Neural progenitor cell (in vitro differentiated cells): Measurements from ENCODE around the gene TTLL10. TPM values are rescaled to one million over a fixed set of nuclear protein-coding genes. Genes with fewer than 3 reads are reported as not detected.
A peak's percentile ranks its signal among the peaks of the same experiment; 100 is the strongest.

ENCODE experiments used
- DNase-seq: peaks from one replicate; pipeline ENCODE4 v3.0.0-alpha.2; 2016; ENCODE audit warnings: low spot score
- H2AFZ ChIP-seq: fragments of 200-600 bp; sonication (generic); replicated peaks from 2 replicates; pipeline ENCODE4 v1.6.1; 2016; ENCODE audit warnings: antibody characterized with exemption
- H3F3A ChIP-seq: fragments of 200-600 bp; sonication (generic); 2 replicates; pipeline ENCODE4 v1.6.1; 2016; ENCODE audit warnings: antibody characterized with exemption, low read depth
- H3K27ac ChIP-seq: fragments of 200-600 bp; sonication (generic); 2 replicates; pipeline ENCODE4 v1.5.1; 2016; ENCODE audit warnings: mild to moderate bottlenecking
- H3K27me3 ChIP-seq: fragments of 200-600 bp; sonication (generic); 2 replicates; pipeline ENCODE4 v1.6.1; 2016; ENCODE audit warnings: mild to moderate bottlenecking, moderate library complexity
- H3K36me3 ChIP-seq: fragments of 200-600 bp; sonication (generic); 2 replicates; pipeline ENCODE4 v1.5.1; 2016
- H3K4me1 ChIP-seq: fragments of 200-600 bp; sonication (generic); 2 replicates; pipeline ENCODE4 v1.6.1; 2016; ENCODE audit warnings: mixed run types
- H3K4me2 ChIP-seq: fragments of 200-600 bp; sonication (generic); 2 replicates; pipeline ENCODE4 v1.6.1; 2016
- H3K4me3 ChIP-seq: fragments of 200-600 bp; sonication (generic); 2 replicates; pipeline ENCODE4 v1.5.1; 2016
- H3K79me2 ChIP-seq: fragments of 200-600 bp; sonication (generic); 2 replicates; pipeline ENCODE4 v1.6.1; 2016; ENCODE audit warnings: low read depth
- H3K9ac ChIP-seq: fragments of 200-600 bp; sonication (generic); 2 replicates; pipeline ENCODE4 v1.6.1; 2016
- H3K9me3 ChIP-seq: fragments of 200-600 bp; sonication (generic); 2 replicates; pipeline ENCODE4 v1.5.1; 2016; ENCODE audit warnings: low read depth
- H4K20me1 ChIP-seq: fragments of 200-600 bp; sonication (generic); 2 replicates; pipeline ENCODE4 v1.6.1; 2016; ENCODE audit warnings: low read depth
- H3K27ac Mint-ChIP-seq: 3 replicates; pipeline ENCODE4 v1.8.0; 2021; ENCODE audit warnings: mixed read lengths
- H3K27me3 Mint-ChIP-seq: 2 replicates; pipeline ENCODE4 v1.8.0; 2022; ENCODE audit warnings: low read depth, mild to moderate bottlenecking, inconsistent platforms, moderate library complexity, mixed read lengths; ENCODE audit not compliant: insufficient read depth
- H3K36me3 Mint-ChIP-seq: 3 replicates; pipeline ENCODE4 v1.8.0; 2021; ENCODE audit warnings: mixed read lengths
- H3K4me1 Mint-ChIP-seq: 3 replicates; pipeline ENCODE4 v1.8.0; 2021; ENCODE audit warnings: mixed read lengths
- H3K4me3 Mint-ChIP-seq: 3 replicates; pipeline ENCODE4 v1.8.0; 2021; ENCODE audit warnings: mild to moderate bottlenecking, moderate library complexity, mixed read lengths
- H3K9me3 Mint-ChIP-seq: 3 replicates; pipeline ENCODE4 v1.8.0; 2020; ENCODE audit warnings: mixed read lengths
- EZH2 ChIP-seq: fragments of 200-600 bp; sonication (generic); IDR thresholded peaks from 2 replicates; pipeline ENCODE4 v1.6.1; 2017; ENCODE audit warnings: antibody characterized with exemption, mild to moderate bottlenecking, moderate library complexity
- EZH2phosphoT487 ChIP-seq: fragments of 200-600 bp; sonication (generic); IDR thresholded peaks from 2 replicates; pipeline ENCODE4 v1.6.1; 2017; ENCODE audit warnings: antibody characterized with exemption
- total RNA-seq: library from RNA; depleted of rRNA; stranded (reverse); fragments of >200 nt; gene quantifications from 2 replicates; pipeline ENCODE4 v1.2.3, GENCODE V29; 2015; ENCODE audit warnings: low replicate concordance
- TF ChIP-seq, protein P1 (sequence below): fragments of 200-600 bp; sonication (generic); IDR thresholded peaks from 2 replicates; pipeline ENCODE4 v1.5.1; 2017; ENCODE audit warnings: antibody characterized with exemption, mild to moderate bottlenecking

The TTLL10 gene
- total RNA-seq, 1 donor from 2014 or later: not detected

DNA sequence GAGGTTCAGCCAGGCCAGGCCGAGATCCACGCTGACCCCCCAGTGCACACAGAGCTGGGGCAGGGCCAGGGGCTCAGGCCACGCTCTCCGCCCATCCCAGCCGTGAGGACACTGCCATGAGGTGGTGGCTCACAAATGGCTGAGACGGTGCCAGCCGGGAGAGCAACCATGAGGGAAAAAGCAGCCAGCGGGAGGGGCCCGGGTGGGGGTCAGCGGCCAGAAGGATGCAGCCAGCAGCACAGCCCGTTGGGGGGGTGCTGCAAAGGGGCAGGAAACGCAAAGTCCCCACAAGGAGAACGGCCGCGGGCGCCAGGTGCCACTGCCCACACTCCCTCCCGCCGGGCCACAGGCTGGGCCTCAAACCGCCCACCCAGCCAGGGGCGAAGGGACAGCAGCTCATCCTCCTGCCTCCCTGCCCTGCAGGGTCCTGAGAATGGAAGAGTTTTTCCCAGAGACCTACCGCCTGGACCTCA lies 8.3 kb downstream of the TTLL10 start:
- DNase-seq: peak; percentile 1
- no peaks in the 10 kb centered on the region for H3K79me2 ChIP-seq
- H3K27ac ChIP-seq: no peak overlapping the region
- H3K36me3 ChIP-seq: no peaks in the 10 kb centered on the region
- Mint-ChIP-seq H3K9me3 (no peaks in the 10 kb centered on the region), H3K4me3 (no peak overlapping the region), H3K4me1 (peaks cover 10% of the 10 kb centered on the region), H3K27me3 (peaks cover 10% of the 10 kb centered on the region), H3K36me3 (no peaks in the 10 kb centered on the region), H3K27ac (no peak overlapping the region)
- no peaks in the 10 kb centered on the region for H3K9me3 ChIP-seq
- no peaks in the 10 kb centered on the region for H3F3A ChIP-seq
- H3K4me3 ChIP-seq: no peak overlapping the region
- no peak overlapping the region for H3K9ac ChIP-seq
- no peaks in the 10 kb centered on the region for H3K4me1 ChIP-seq
- peaks cover 5% of the 10 kb centered on the region for H3K27me3 ChIP-seq
- TF ChIP-seq EZH2: no peak
- H2AFZ ChIP-seq: no peak overlapping the region
- H4K20me1 ChIP-seq: no peaks in the 10 kb centered on the region
- no peak overlapping the region for H3K4me2 ChIP-seq

DNA sequence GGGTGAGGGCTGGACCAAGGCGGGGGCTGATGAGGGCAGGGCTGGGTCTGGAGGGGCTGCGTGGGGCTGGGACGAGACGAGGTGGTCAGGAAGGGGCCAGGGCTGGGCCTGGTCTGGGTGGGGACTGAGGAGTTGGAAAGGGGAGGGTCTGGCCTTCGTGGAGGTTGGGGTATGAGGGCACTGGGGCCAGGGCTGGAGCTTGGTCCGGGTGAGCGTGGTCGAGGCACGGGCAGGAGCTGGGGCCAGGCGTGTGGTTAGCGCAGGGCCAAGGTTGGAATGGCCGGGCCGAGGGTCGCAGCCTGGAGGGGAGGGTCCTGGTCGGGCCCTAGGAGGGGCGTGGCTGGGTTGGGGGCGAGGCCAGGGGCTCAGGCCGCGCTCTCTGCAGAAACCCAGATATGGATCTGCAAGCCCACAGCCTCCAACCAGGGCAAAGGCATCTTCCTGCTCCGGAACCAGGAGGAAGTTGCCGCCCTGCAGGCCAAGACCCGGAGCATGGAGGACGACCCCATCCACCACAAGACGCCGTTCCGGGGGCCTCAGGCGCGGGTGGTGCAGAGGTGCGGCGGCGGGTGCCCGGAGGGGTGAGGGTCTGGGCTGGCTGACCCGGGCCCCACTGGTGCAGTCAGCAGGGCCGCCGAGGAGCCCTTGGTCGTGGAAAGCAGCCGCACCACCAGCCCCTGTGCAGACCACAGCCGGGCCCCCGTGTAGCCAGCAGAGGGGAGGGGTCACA lies 9.0 kb downstream of the TTLL10 start:
- TF ChIP-seq EZH2 (no peak), EZH2phosphoT487 (no peak)
- TF ChIP-seq, protein P1, sequence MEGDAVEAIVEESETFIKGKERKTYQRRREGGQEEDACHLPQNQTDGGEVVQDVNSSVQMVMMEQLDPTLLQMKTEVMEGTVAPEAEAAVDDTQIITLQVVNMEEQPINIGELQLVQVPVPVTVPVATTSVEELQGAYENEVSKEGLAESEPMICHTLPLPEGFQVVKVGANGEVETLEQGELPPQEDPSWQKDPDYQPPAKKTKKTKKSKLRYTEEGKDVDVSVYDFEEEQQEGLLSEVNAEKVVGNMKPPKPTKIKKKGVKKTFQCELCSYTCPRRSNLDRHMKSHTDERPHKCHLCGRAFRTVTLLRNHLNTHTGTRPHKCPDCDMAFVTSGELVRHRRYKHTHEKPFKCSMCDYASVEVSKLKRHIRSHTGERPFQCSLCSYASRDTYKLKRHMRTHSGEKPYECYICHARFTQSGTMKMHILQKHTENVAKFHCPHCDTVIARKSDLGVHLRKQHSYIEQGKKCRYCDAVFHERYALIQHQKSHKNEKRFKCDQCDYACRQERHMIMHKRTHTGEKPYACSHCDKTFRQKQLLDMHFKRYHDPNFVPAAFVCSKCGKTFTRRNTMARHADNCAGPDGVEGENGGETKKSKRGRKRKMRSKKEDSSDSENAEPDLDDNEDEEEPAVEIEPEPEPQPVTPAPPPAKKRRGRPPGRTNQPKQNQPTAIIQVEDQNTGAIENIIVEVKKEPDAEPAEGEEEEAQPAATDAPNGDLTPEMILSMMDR: no peak
- H3K4me2 ChIP-seq: no peak overlapping the region
- H3K27ac ChIP-seq: no peak overlapping the region
- H3K4me3 ChIP-seq: no peak overlapping the region
- no peaks in the 10 kb centered on the region for H3K79me2 ChIP-seq
- no peaks in the 10 kb centered on the region for H3K36me3 Mint-ChIP-seq
- peak; percentile 1 for DNase-seq
- peaks cover 8% of the 10 kb centered on the region for H3K27me3 Mint-ChIP-seq
- peaks cover 8% of the 10 kb centered on the region for H3K4me1 Mint-ChIP-seq
- H3K4me1 ChIP-seq: no peaks in the 10 kb centered on the region
- H3K27me3 ChIP-seq: no peaks in the 10 kb centered on the region
- H3K4me3 Mint-ChIP-seq: no peak overlapping the region
- H3K27ac Mint-ChIP-seq: no peak overlapping the region
- H3K36me3 ChIP-seq: no peaks in the 10 kb centered on the region
- no peaks in the 10 kb centered on the region for H3K9me3 Mint-ChIP-seq
- no peaks in the 10 kb centered on the region for H4K20me1 ChIP-seq
- H3F3A ChIP-seq: no peaks in the 10 kb centered on the region
- no peaks in the 10 kb centered on the region for H3K9me3 ChIP-seq
- H3K9ac ChIP-seq: no peak overlapping the region
- no peak overlapping the region for H2AFZ ChIP-seq

DNA sequence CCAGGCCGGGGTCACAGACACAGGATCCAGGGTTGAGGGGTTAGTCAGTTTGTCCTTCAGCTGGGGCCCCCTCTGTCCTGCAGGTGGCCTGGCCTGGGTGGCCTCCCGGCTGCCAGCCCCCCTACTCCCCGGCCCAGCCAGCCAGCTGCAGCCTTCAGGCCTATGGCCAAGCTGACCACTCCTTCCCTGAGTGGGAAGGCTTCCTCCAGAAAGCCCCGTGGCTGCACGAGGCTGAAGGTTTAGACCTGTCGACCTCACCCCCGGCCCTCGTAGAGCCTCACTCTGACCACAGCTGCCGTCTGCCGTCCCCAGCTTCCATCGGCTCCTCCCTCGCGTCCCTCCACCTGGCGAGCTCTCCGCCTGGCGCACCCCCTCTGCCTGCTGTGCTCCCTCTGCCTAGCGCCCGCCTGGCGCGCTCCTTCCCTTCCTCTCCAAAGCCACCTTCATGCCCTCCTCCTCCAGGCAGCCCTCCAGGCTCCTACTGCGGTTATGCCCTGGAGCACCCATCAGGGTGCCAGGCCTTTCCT lies 9.6 kb downstream of the TTLL10 start:
- no peak for TF ChIP-seq EZH2
- TF ChIP-seq EZH2phosphoT487: no peak
- H3K9ac ChIP-seq: no peak overlapping the region
- H3K27ac Mint-ChIP-seq: no peak overlapping the region
- H3K4me1 Mint-ChIP-seq: peaks cover 8% of the 10 kb centered on the region
- no peak overlapping the region for H3K4me2 ChIP-seq
- no peaks in the 10 kb centered on the region for H3K4me1 ChIP-seq
- no peaks in the 10 kb centered on the region for H3K79me2 ChIP-seq
- peak; percentile 13 for DNase-seq
- H3K36me3 Mint-ChIP-seq: no peaks in the 10 kb centered on the region
- H3K27me3 Mint-ChIP-seq: peaks cover 8% of the 10 kb centered on the region
- no peaks in the 10 kb centered on the region for H4K20me1 ChIP-seq
- no peak overlapping the region for H3K4me3 Mint-ChIP-seq
- H2AFZ ChIP-seq: no peak overlapping the region
- H3F3A ChIP-seq: no peaks in the 10 kb centered on the region
- no peak overlapping the region for H3K4me3 ChIP-seq
- no peaks in the 10 kb centered on the region for H3K9me3 ChIP-seq
- H3K36me3 ChIP-seq: no peaks in the 10 kb centered on the region
- H3K27me3 ChIP-seq: no peaks in the 10 kb centered on the region
- no peak overlapping the region for H3K27ac ChIP-seq
- peaks cover 4% of the 10 kb centered on the region for H3K9me3 Mint-ChIP-seq

DNA sequence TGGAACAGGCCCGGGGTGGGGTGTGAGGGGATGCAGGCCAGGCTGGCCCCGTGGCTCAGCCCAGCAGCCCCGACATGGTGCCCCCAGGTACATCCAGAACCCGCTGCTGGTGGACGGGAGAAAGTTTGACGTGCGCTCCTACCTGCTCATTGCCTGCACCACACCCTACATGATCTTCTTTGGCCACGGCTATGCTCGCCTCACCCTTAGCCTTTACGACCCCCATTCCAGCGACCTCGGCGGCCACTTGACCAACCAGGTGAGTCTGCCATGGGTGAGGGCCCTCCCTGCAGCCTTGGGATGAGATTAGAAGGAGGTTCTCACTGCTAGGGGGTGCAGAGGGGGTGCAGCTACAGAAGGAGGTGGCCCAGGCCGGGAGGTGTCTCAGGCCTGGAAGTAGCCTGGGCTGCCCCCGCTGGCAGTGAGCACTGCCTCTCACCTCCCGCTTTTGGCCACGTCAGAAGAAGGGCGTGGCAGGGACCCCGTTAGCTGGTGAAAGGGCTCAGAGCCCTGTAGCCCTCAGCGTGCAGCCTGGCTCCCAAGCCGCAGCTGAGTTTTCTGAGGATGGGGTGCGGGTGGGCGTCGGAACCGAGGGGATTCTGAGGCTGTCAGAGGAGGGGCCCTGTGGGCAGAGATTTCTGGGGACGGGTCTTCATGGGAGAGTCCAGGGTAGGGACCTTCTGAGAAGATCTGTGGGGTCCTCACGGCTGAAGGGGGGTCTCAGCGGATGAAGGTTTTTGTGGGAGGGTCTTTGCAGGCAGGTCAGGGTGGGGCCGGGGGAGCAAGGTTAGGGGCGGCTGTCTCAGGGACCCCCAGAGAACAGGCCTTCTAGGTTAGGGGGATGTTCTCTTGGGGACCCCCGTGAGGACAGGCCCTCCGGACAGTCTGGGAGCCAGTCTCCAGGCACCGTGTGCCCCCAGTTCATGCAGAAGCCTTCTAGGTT lies 10.4 kb downstream of the TTLL10 start:
- no peaks in the 10 kb centered on the region for H3K79me2 ChIP-seq
- no peak overlapping the region for H3K4me3 Mint-ChIP-seq
- no peak overlapping the region for H3K4me3 ChIP-seq
- no peak overlapping the region for H3K27ac Mint-ChIP-seq
- no peak overlapping the region for H3K4me2 ChIP-seq
- H3K4me1 ChIP-seq: no peaks in the 10 kb centered on the region
- H2AFZ ChIP-seq: no peak overlapping the region
- no peak overlapping the region for H3K9ac ChIP-seq
- peaks cover 8% of the 10 kb centered on the region for H3K4me1 Mint-ChIP-seq
- no peaks in the 10 kb centered on the region for H3K36me3 ChIP-seq
- no peaks in the 10 kb centered on the region for H3F3A ChIP-seq
- H3K9me3 Mint-ChIP-seq: peaks cover 4% of the 10 kb centered on the region
- peaks cover 8% of the 10 kb centered on the region for H3K27me3 Mint-ChIP-seq
- DNase-seq: no peak
- TF ChIP-seq EZH2 (no peak), EZH2phosphoT487 (no peak)
- TF ChIP-seq, protein P1: no peak
- no peaks in the 10 kb centered on the region for H3K36me3 Mint-ChIP-seq
- no peak overlapping the region for H3K27ac ChIP-seq
- no peaks in the 10 kb centered on the region for H3K27me3 ChIP-seq
- H4K20me1 ChIP-seq: no peaks in the 10 kb centered on the region
- H3K9me3 ChIP-seq: no peaks in the 10 kb centered on the region
